ENCODE results near the gene TPD52L2.
"Not testable (repeated sequence)": the region's sequence is repeated elsewhere in the genome, so short reads cannot be mapped to it uniquely, and the experiment has no call there.

The TPD52L2 gene

GRCh38 chr20:63836458-63837344, 28.4 kb upstream of the TPD52L2 start:
- no peak for DNase-seq

- no peak for DNase-seq
Measured at GRCh38 chr20:63837479-63837878, 27.6 kb upstream of the TPD52L2 start.

- no peak for DNase-seq
Measured at GRCh38 chr20:63839620-63840019, 25.4 kb upstream of the TPD52L2 start.

GRCh38 chr20:63840405-63840828, 24.7 kb upstream of the TPD52L2 start:
- DNase-seq, result no peak

GRCh38 chr20:63842258-63842657, 22.8 kb upstream of the TPD52L2 start:
- DNase-seq, result no peak

GRCh38 chr20:63843222-63843621, 21.8 kb upstream of the TPD52L2 start:
- no peak for DNase-seq

- DNase-seq, result no peak
Measured at GRCh38 chr20:63843778-63844177, 21.3 kb upstream of the TPD52L2 start.

- DNase-seq, result no peak
Measured at GRCh38 chr20:63844511-63844991, 20.5 kb upstream of the TPD52L2 start.

- DNase-seq, result no peak
Measured at GRCh38 chr20:63846128-63846771, 18.8 kb upstream of the TPD52L2 start.

GRCh38 chr20:63846888-63847236, 18.2 kb upstream of the TPD52L2 start:
- no peak for DNase-seq

GRCh38 chr20:63847237-63848002, 17.6 kb upstream of the TPD52L2 start:
- DNase-seq, result no peak

GRCh38 chr20:63848003-63848911, 16.8 kb upstream of the TPD52L2 start:
- no peak for DNase-seq

- DNase-seq, result no peak
Measured at GRCh38 chr20:63850689-63851547, 14.2 kb upstream of the TPD52L2 start.

- DNase-seq, result not testable (repeated sequence)
Measured at GRCh38 chr20:63851548-63851943, 13.5 kb upstream of the TPD52L2 start.

GRCh38 chr20:63853733-63854068, 11.4 kb upstream of the TPD52L2 start:
- not testable (repeated sequence) for DNase-seq

- no peak for DNase-seq
Measured at GRCh38 chr20:63854069-63854765, 10.9 kb upstream of the TPD52L2 start.

GRCh38 chr20:63854766-63855362, 10.2 kb upstream of the TPD52L2 start:
- no peak for DNase-seq

- no peak for DNase-seq
Measured at GRCh38 chr20:63855363-63856097, 9.5 kb upstream of the TPD52L2 start.

GRCh38 chr20:63856098-63856511, 9.0 kb upstream of the TPD52L2 start:
- DNase-seq, result no peak

Data from NCI-H748 treated with DMSO at 0.1 percent for 48 hours (cell line).